C4-2B (cell line): Measurements from ENCODE around the gene ADGRG6.

ENCODE experiments used
- H3K27ac ChIP-seq: fragments of 450-650 bp; 2 replicates; pipeline ENCODE4 v1.5.1; 2017
- ZFX ChIP-seq: fragments of 450-650 bp; IDR thresholded peaks from 2 replicates; pipeline ENCODE4 v1.6.1; 2017
- TF ChIP-seq, protein P1 (sequence below): fragments of 450-650 bp; conservative IDR thresholded peaks from 2 replicates; pipeline ENCODE4 v1.5.1; 2017; ENCODE audit warnings: mild to moderate bottlenecking

Gene ADGRG6

DNA sequence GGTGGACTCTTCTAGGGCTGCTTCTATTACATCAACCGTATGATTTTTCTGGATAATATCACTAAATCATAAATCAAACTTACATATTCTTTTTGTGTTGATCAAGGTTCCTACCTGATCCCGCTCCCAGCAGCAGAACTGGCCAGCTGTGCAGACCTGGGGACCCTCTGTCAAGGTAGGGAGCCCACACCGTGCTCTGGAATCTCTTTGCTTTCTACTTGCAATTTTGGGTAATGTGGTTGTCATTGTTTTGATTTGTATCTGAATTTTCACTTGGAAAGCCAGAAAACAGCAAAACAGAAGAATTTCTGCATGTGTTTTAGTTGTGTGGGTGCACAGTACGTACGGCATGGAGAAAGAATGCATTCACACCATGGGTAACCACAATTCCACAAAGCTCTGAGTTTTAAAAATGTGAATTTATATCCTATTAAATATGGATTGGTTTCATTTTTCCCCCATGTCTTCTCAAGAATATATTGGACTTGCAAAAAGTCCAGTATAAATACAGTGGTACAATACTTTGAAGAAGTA, 80.1 kb downstream of the ADGRG6 start:
- H3K27ac ChIP-seq = no peak overlapping the region
- TF ChIP-seq ZFX = no peak
- TF ChIP-seq, protein P1, sequence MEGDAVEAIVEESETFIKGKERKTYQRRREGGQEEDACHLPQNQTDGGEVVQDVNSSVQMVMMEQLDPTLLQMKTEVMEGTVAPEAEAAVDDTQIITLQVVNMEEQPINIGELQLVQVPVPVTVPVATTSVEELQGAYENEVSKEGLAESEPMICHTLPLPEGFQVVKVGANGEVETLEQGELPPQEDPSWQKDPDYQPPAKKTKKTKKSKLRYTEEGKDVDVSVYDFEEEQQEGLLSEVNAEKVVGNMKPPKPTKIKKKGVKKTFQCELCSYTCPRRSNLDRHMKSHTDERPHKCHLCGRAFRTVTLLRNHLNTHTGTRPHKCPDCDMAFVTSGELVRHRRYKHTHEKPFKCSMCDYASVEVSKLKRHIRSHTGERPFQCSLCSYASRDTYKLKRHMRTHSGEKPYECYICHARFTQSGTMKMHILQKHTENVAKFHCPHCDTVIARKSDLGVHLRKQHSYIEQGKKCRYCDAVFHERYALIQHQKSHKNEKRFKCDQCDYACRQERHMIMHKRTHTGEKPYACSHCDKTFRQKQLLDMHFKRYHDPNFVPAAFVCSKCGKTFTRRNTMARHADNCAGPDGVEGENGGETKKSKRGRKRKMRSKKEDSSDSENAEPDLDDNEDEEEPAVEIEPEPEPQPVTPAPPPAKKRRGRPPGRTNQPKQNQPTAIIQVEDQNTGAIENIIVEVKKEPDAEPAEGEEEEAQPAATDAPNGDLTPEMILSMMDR = no peak

GRCh38 chr6:142384519-142385254, 82.9 kb downstream of the ADGRG6 start:
- TF ChIP-seq ZFX = no peak
- TF ChIP-seq, protein P1 = no peak
- H3K27ac ChIP-seq = no peak overlapping the region

DNA sequence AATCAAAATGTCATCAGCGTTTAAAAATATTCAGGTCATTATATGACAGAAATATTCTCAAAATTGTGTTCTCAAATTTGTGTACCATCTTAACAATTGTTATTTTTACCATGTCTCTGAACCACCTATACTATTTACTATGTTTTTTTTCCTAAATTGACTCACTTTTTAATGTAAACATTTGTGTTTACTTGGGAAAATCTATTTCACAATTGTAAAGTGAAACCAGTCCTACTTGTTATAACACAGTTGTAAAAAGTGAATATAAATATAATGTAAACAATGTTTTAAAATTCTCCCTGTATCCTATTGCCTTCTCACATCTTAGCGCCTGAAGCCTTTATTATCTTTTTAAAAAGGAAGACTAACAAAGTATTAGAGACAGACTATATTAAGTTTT, 83.5 kb downstream of the ADGRG6 start:
- TF ChIP-seq, protein P1 = no peak
- H3K27ac ChIP-seq = no peak overlapping the region

- TF ChIP-seq, protein P1 = no peak
- no peak for TF ChIP-seq ZFX
- peak overlapping the region; percentile 55; the same call in 1 of the 2 replicates for H3K27ac ChIP-seq
These were observed 84.8 kb downstream of the ADGRG6 start for GRCh38 chr6:142386657-142387056.

DNA sequence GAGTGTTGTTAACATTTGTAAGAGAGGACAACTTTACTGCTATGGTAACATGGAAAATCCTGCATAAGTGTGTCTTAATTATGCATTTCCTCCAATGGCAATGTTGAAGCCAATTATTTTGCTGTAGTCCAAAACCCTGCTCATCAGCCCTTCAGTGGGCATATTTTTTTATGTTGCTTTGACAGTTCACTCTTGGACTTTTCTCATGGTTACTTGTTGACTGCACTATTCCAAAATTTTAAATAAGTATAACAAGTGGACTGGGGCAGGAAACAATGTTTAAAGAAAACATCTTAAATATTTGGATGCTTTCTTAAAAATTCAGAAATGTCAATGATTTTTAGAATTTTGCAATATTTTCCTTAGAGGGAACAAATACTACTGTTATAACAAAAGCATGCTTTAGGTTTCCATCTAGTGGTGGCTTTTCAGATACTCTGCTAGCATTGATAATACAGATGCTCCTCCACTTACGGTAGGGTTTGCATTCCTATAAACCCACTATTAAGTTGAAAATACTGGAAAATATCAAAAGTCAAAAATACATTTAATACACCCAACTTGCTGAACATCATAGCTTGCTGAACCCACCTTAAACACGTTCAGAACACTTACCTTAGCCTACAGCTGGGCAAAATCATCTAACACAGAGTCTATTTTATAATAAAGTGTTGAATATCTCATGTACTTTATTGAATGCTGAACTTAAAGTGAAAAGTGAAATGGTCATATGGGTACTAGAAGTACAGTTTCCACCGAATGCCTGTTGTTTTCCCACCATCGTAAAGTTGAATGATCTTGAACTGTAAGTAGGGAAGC, 86.4 kb downstream of the ADGRG6 start:
- TF ChIP-seq, protein P1 = peak; percentile 80
- no peak for TF ChIP-seq ZFX
- H3K27ac ChIP-seq = no peak overlapping the region

DNA sequence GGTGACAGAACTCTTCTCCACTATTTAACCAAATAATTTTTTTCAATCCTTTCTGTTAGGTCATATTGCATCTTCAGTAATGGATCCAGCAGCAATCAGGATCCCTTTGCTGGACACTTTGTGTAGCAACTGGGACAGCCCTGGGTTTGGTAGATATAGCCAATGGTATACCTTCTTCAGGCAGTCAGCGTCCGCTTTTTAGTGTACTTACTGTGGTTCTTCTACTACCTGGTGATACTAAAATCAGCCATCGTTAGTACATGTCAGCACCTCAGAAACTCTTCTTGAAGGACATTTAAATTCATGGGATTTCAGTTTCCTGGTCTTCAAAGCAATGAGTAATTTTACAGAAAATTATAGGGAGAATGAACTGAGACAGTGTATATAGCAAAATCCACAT, 93.5 kb downstream of the ADGRG6 start:
- TF ChIP-seq, protein P1 = no peak
- TF ChIP-seq ZFX = no peak
- no peak overlapping the region for H3K27ac ChIP-seq

DNA sequence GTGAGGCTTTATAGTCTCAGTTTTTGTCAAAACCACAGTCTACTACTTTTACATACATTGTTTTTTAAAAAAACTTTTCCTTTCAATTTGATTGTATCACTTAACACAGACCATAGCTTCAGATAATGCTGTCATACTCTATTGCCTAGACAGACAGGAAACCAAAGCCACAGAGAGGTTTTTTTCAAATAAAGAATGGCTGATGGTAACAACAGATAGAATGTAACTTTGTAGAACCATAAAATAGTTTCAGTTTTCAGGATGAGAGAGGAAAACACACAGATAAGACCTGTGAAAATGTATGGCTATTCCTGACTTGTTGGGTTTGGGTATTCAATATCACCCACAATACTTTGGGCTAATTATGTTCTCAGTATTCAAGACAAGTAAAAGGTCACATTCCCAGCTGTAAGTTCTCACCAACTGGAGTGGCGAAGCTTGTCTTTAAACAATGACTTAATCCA, 94.0 kb downstream of the ADGRG6 start:
- H3K27ac ChIP-seq = no peak overlapping the region
- no peak for TF ChIP-seq ZFX
- TF ChIP-seq, protein P1 = no peak
